Non-pigmented ciliary epithelial cell (primary cell): Measurements from ENCODE around the gene STX1A.
"Not testable (repeated sequence)": the region's sequence is repeated elsewhere in the genome, so short reads cannot be mapped to it uniquely, and the experiment has no call there.

ENCODE experiments used
- DNase-seq: peaks from one replicate; pipeline ENCODE4 v3.0.0-alpha.2; 2010; ENCODE audit warnings: low read depth

STX1A gene

GRCh38 chr7:73735528-73735905, 16.0 kb upstream of the STX1A start:
- DNase-seq, result no peak

- DNase-seq, result no peak
These were observed 15.4 kb upstream of the STX1A start for GRCh38 chr7:73734619-73735527.

- no peak for DNase-seq
These were observed 12.9 kb upstream of the STX1A start for GRCh38 chr7:73732397-73732796.

GRCh38 chr7:73730485-73730884, 11.0 kb upstream of the STX1A start:
- no peak for DNase-seq

GRCh38 chr7:73728551-73728950, 9.1 kb upstream of the STX1A start:
- no peak for DNase-seq

GRCh38 chr7:73727952-73728351, 8.5 kb upstream of the STX1A start:
- no peak for DNase-seq

GRCh38 chr7:73726083-73726466, 6.6 kb upstream of the STX1A start:
- no peak for DNase-seq

- DNase-seq, result no peak
These were observed 4.3 kb upstream of the STX1A start for GRCh38 chr7:73723813-73724212.

- no peak for DNase-seq
These were observed 3.3 kb upstream of the STX1A start for GRCh38 chr7:73722785-73723184.

GRCh38 chr7:73722182-73722581, 2.7 kb upstream of the STX1A start:
- not testable (repeated sequence) for DNase-seq

- no peak for DNase-seq
These were observed 1.9 kb upstream of the STX1A start for GRCh38 chr7:73721377-73721817.

GRCh38 chr7:73720443-73720842, 974 bp upstream of the STX1A start:
- not testable (repeated sequence) for DNase-seq

GRCh38 chr7:73719806-73720169, 319 bp upstream of the STX1A start:
- no peak for DNase-seq

- DNase-seq, result no peak
These were observed 1.0 kb downstream of the STX1A start for GRCh38 chr7:73718438-73718881.

GRCh38 chr7:73717991-73718405, 1.5 kb downstream of the STX1A start:
- DNase-seq, result peak; percentile 78

- DNase-seq, result no peak
These were observed 2.3 kb downstream of the STX1A start for GRCh38 chr7:73717025-73717807.

GRCh38 chr7:73716318-73716890, 3.1 kb downstream of the STX1A start:
- no peak for DNase-seq

GRCh38 chr7:73715648-73716317, 3.7 kb downstream of the STX1A start:
- peak; percentile 89 for DNase-seq

- DNase-seq, result not testable (repeated sequence)
These were observed 6.2 kb downstream of the STX1A start for GRCh38 chr7:73713319-73713718.

- no peak for DNase-seq
These were observed 6.7 kb downstream of the STX1A start for GRCh38 chr7:73712773-73713172.

GRCh38 chr7:73708961-73709549, 10.4 kb downstream of the STX1A start:
- DNase-seq, result no peak
